Brain pericyte (primary cell): Measurements from ENCODE around the gene DCAF17.
"Not testable (repeated sequence)": the region's sequence is repeated elsewhere in the genome, so short reads cannot be mapped to it uniquely, and the experiment has no call there.

Source experiments
- DNase-seq: peaks from one replicate; pipeline ENCODE4 v3.0.0-alpha.2; 2012; ENCODE audit warnings: low read depth, low spot score

DCAF17 gene

GRCh38 chr2:171451074-171451473 lies 17.0 kb downstream of the DCAF17 start:
- no peak for DNase-seq

- no peak for DNase-seq
These were observed 18.7 kb downstream of the DCAF17 start for GRCh38 chr2:171452773-171453172.

GRCh38 chr2:171459498-171459897 lies 25.5 kb downstream of the DCAF17 start:
- DNase-seq, result no peak

GRCh38 chr2:171460537-171460936 lies 26.5 kb downstream of the DCAF17 start:
- no peak for DNase-seq

- no peak for DNase-seq
These were observed 35.1 kb downstream of the DCAF17 start for GRCh38 chr2:171469176-171469575.

GRCh38 chr2:171470129-171470528 lies 36.1 kb downstream of the DCAF17 start:
- DNase-seq, result no peak

GRCh38 chr2:171475979-171476378 lies 42.0 kb downstream of the DCAF17 start:
- no peak for DNase-seq

- no peak for DNase-seq
These were observed 44.3 kb downstream of the DCAF17 start for GRCh38 chr2:171478345-171478744.

GRCh38 chr2:171479154-171479814 lies 45.3 kb downstream of the DCAF17 start:
- no peak for DNase-seq

GRCh38 chr2:171480908-171481307 lies 46.9 kb downstream of the DCAF17 start:
- DNase-seq, result no peak

- DNase-seq, result no peak
These were observed 48.3 kb downstream of the DCAF17 start for GRCh38 chr2:171482308-171482707.

GRCh38 chr2:171482877-171483276 lies 48.9 kb downstream of the DCAF17 start:
- DNase-seq, result no peak

GRCh38 chr2:171483793-171484192 lies 49.8 kb downstream of the DCAF17 start:
- no peak for DNase-seq

- no peak for DNase-seq
These were observed 51.1 kb downstream of the DCAF17 start for GRCh38 chr2:171485116-171485515.

- no peak for DNase-seq
These were observed 53.2 kb downstream of the DCAF17 start for GRCh38 chr2:171487201-171487600.

GRCh38 chr2:171487803-171488259 lies 53.8 kb downstream of the DCAF17 start:
- no peak for DNase-seq

GRCh38 chr2:171490577-171490976 lies 56.6 kb downstream of the DCAF17 start:
- no peak for DNase-seq

- no peak for DNase-seq
These were observed 57.3 kb downstream of the DCAF17 start for GRCh38 chr2:171491292-171491691.

GRCh38 chr2:171492664-171493063 lies 58.6 kb downstream of the DCAF17 start:
- DNase-seq, result no peak

GRCh38 chr2:171497664-171498063 lies 63.6 kb downstream of the DCAF17 start:
- not testable (repeated sequence) for DNase-seq

GRCh38 chr2:171505374-171505773 lies 71.3 kb downstream of the DCAF17 start:
- no peak for DNase-seq

- DNase-seq, result no peak
These were observed 76.1 kb downstream of the DCAF17 start for GRCh38 chr2:171509945-171510731.

GRCh38 chr2:171512014-171512413 lies 78.0 kb downstream of the DCAF17 start:
- DNase-seq, result no peak
